VCaP (cell line): ENCODE measurements around the gene COL24A1.

Source experiments
- H3K27ac ChIP-seq: fragments of 450-650 bp; 2 replicates; pipeline ENCODE4 v1.5.1; 2017
- TF ChIP-seq, protein P1 (sequence below): fragments of 450-650 bp; conservative IDR thresholded peaks from 2 replicates; pipeline ENCODE4 v1.5.1; 2017; ENCODE audit warnings: mild to moderate bottlenecking, moderate library complexity

Gene COL24A1

DNA sequence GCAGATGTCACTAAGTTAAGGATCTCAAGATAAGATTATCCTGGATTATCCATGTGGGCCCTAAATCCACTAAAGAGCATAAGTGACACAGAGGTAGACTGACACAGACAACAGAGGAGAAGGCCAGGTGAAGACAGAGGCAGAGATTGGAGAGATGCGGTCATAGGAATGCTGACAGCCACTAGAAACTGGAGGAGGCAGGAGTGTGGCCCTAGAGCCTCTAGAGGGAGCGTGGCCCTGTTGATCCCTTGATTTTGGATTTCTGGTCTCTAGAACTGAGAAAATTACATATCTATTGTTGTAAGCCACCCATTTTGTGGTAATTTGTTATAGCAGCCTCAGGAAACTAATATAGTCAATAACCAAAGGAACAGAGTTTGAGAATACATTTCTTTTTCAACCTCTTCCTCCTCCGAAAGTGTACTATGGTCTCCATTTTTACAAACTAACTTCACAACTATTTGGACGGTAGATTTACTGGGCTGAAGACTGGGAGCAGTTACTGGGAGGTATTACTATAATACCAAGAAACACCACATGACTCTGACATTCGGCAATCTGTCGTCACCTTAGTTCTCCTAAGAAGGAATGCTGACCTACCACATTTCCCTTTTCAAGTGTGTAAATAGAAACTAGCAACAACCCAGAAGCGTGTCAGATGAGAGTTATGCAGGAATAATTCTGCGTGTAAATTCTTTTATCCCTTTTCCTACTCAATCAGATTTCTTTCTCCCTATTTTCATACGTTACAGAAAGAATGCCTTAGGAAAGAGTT lies 332.3 kb downstream of the COL24A1 start:
- no peak overlapping the region for H3K27ac ChIP-seq
- TF ChIP-seq, protein P1, sequence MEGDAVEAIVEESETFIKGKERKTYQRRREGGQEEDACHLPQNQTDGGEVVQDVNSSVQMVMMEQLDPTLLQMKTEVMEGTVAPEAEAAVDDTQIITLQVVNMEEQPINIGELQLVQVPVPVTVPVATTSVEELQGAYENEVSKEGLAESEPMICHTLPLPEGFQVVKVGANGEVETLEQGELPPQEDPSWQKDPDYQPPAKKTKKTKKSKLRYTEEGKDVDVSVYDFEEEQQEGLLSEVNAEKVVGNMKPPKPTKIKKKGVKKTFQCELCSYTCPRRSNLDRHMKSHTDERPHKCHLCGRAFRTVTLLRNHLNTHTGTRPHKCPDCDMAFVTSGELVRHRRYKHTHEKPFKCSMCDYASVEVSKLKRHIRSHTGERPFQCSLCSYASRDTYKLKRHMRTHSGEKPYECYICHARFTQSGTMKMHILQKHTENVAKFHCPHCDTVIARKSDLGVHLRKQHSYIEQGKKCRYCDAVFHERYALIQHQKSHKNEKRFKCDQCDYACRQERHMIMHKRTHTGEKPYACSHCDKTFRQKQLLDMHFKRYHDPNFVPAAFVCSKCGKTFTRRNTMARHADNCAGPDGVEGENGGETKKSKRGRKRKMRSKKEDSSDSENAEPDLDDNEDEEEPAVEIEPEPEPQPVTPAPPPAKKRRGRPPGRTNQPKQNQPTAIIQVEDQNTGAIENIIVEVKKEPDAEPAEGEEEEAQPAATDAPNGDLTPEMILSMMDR, result no peak

GRCh38 chr1:85822696-85823095 lies 333.9 kb downstream of the COL24A1 start:
- TF ChIP-seq, protein P1, result no peak
- H3K27ac ChIP-seq, result no peak overlapping the region

DNA sequence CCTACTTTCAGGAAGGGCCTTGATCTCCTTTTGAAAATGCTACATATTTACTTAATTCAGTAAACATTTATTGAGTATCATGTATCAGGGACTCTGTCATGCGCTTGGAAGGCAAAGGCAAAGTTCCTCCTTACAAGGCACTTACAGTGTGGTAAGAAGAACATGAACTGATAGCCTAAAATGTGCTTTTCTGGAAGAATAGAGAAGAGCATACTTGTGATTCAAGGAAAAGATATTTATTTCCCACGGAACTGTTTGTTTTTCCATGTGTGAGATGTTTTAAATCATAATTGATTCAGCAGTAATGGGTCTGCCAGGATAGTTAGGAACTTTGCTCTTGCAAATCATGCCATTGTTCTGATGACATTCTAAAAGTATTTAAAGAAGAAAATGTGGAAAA lies 338.2 kb downstream of the COL24A1 start:
- TF ChIP-seq, protein P1, result no peak
- no peak overlapping the region for H3K27ac ChIP-seq

DNA sequence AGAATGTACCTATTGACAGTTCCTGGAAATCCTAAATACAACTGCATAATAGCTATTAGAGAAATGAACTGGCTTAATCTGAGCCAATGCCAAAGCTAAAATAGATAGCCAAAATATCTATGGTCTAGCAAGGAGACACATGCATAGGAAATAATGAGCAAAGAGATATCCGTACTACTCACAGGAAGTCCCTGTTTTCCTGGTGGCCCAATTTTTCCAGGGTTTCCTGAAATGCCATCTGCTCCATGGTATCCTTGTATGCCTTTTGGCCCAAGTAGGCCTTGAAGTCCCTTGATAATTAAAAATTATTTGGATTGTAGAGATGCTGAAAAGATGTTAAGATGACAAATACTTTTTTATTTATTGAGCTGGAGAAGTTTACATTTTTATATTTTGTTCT lies 340.0 kb downstream of the COL24A1 start:
- TF ChIP-seq, protein P1, result no peak
- no peak overlapping the region for H3K27ac ChIP-seq

GRCh38 chr1:85815906-85816305 lies 340.7 kb downstream of the COL24A1 start:
- H3K27ac ChIP-seq, result no peak overlapping the region

GRCh38 chr1:85806236-85806965 lies 350.2 kb downstream of the COL24A1 start:
- H3K27ac ChIP-seq, result no peak overlapping the region
- TF ChIP-seq, protein P1, result no peak

More at GRCh38 chr1:85815906-85816305, 340.7 kb downstream of the COL24A1 start:
- TF ChIP-seq, protein P1, result no peak

GRCh38 chr1:85801520-85801919 lies 355.1 kb downstream of the COL24A1 start:
- H3K27ac ChIP-seq, result no peak overlapping the region
- TF ChIP-seq, protein P1, result no peak
